Lower lobe of right lung (tissue), 2 donors: ENCODE measurements around the gene KCNE4. TPM values are rescaled to one million over a fixed set of nuclear protein-coding genes. Genes with fewer than 3 reads are reported as not detected.
A peak's percentile ranks its signal among the peaks of the same experiment; 100 is the strongest.

Source experiments
- ATAC-seq, 2 donors: fragments of 200-7000 bp; cut with Tn5 transposase; one replicate each; pipeline ENCODE4 v1.9.1; 2020 to 2022; ENCODE audit warnings: mild to moderate bottlenecking in 2 of 2, moderate library complexity in 2 of 2
- DNase-seq: peaks from one replicate; pipeline ENCODE4 v3.0.0-alpha.2; 2020
- H3K27ac ChIP-seq: fragments of 200-600 bp; one replicate; pipeline ENCODE4 v1.8.0; 2022
- H3K27me3 ChIP-seq: fragments of 200-600 bp; one replicate; pipeline ENCODE4 v1.8.0; 2022; ENCODE audit warnings: low read depth
- H3K36me3 ChIP-seq: fragments of 200-600 bp; one replicate; pipeline ENCODE4 v1.8.0; 2022; ENCODE audit warnings: mild to moderate bottlenecking
- H3K4me1 ChIP-seq: fragments of 200-600 bp; one replicate; pipeline ENCODE4 v1.8.0; 2022
- H3K4me3 ChIP-seq: fragments of 200-600 bp; one replicate; pipeline ENCODE4 v1.8.0; 2022; ENCODE audit warnings: mild to moderate bottlenecking
- H3K9me3 ChIP-seq: fragments of 200-600 bp; one replicate; pipeline ENCODE4 v1.8.0; 2022
- CTCF ChIP-seq: fragments of 200-600 bp; IDR thresholded peaks from one replicate; pipeline ENCODE4 v1.8.0; 2022; ENCODE audit warnings: antibody characterized with exemption, mild to moderate bottlenecking
- intact Hi-C: fragments of 100-400 bp; cut with DNase I; formaldehyde crosslinking; loops from one replicate; pipeline ENCODE4 v1.11.0; 2022
- long read RNA-seq: library from polyadenylated mRNA; unstranded; transcript quantifications from one replicate; pipeline ENCODE4 v2.0.0, GENCODE V29; 2021
- total RNA-seq: library from RNA; stranded (reverse); fragmentation: NEBNext Ultra II Directional; extraction: Animal tissue kit (Norgen Biotek cat#: 25700); gene quantifications from one replicate; pipeline ENCODE4 v1.2.1, GENCODE V29; 2021
- donor health status: DM: no; HTN: yes; CAD: no; lungs with severe emphysema.

KCNE4 gene
- 1.2 TPM for total RNA-seq
- long read RNA-seq = 0 reads

DNA sequence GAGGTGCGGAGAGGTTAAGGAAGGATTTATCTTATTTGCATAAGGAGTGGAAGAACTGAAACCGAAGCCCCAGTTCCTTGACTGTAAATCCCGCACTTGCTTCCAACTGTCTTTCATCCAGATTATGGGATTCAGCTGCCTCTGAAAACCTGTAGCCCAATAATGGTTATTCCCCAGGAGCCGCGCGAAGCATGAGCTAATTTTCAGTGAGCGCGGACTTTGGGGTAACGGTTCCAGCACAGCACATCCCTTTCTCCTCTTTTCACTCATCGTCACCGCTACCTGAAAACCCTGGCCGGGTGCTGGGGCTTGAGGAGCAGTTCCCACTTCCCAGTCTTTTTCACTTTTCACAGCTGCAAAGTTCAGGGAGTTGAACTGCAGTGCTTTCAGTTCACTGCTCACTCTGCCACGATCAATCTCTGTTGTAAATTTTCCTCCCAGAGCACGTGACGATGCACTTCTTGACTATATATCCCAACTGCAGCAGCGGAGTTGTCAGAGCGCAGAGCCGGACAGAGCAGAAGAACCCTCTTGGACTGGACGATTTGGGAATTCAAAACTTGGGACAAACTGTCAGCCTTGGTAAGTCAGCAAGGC, at the start of gene KCNE4:
KCNE4 (plus strand) TSS at position 498 of the 597 bp plus-strand sequence. CDS start 641 bp downstream, outside the sequence.
- Histone ChIP-seq H3K36me3 (no peaks in the 10 kb centered on the region), H3K27ac (peak within 1 kb of the TSS; percentile 76), H3K4me1 (peaks cover 7% of the 10 kb centered on the region), H3K9me3 (no peaks in the 10 kb centered on the region), H3K27me3 (no peaks in the 10 kb centered on the region), H3K4me3 (peak within 1 kb of the TSS; percentile 49)
- DNase-seq (no peak), ATAC-seq (peak in 1 of 2 donors; percentile 20)
- intact Hi-C loops = no loop called here
- no peak for TF ChIP-seq CTCF

DNA sequence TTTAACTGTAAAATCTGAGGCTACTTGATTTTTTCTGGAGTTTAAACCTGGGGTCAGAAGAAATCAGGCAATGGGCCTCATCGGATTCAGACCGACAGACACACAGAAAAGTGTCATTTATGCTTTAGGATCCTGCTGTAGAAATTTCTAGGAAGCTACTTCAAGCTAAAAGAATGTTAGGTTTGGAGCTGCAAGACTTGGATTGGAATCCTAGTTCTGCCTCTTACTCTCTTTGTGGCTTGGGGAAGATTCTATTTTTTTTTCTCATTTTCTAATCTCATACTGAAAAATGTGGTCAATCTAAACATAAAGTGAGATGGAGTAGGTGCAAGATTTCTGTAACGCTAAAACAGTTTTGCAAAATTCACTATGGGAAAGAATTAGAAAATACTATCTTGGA, 48.8 kb upstream of the KCNE4 start:
- Histone ChIP-seq H3K36me3 (no peaks in the 10 kb centered on the region), H3K9me3 (no peaks in the 10 kb centered on the region), H3K27me3 (no peaks in the 10 kb centered on the region), H3K27ac (no peak overlapping the region), H3K4me1 (no peaks in the 10 kb centered on the region), H3K4me3 (no peak overlapping the region)
- DNase-seq (no peak), ATAC-seq (no peak)
- intact Hi-C loops = no loop called here
- no peak for TF ChIP-seq CTCF

- intact Hi-C loops = no loop called here
- DNase-seq (no peak), ATAC-seq (no peak)
- Histone ChIP-seq H3K4me1 (no peaks in the 10 kb centered on the region), H3K27ac (no peak overlapping the region), H3K27me3 (no peaks in the 10 kb centered on the region), H3K36me3 (no peaks in the 10 kb centered on the region), H3K4me3 (no peak overlapping the region), H3K9me3 (no peaks in the 10 kb centered on the region)
- TF ChIP-seq CTCF = no peak
These were observed 46.5 kb upstream of the KCNE4 start for GRCh38 chr2:223005496-223005895.

DNA sequence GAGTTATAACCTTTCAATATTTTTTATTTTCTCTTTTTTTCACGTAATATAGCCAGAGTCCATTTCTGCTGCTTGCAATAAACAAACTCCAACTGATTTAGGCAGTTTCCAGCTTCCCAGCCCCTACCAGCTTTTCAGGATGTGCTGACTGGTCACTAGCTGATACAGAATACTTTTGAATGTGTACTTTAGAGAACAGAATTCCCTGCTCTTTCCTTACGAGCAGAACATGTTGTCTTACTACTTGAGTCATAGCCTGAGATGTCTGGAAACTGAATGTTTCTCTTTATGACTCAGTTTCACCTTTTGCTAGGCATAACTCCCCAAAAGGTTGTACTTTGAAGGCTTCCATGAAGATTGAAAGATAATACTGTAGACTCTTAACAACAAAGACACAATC, 44.5 kb upstream of the KCNE4 start:
- intact Hi-C loops = no loop called here
- TF ChIP-seq CTCF = no peak

DNA sequence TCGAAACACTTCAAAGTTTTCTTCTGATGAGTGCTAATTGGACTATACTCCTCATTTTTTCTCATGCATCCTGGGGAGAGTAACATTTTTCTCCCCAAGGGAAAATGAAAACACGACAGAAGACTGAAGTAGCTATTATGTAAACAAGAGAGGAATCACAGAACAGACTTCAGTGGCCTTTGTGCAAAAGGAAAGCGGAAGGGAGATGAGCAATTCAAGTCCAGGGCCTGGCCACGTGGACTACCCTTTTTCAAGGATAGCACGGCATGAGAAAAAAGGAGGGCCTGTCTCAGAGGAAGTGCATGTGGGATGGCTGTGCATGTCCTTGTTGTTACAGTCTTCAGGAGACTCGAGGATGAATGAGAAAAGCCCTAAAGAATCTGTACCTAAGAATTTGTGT, 43.8 kb upstream of the KCNE4 start:
- Histone ChIP-seq H3K9me3 (no peaks in the 10 kb centered on the region), H3K27ac (no peak overlapping the region), H3K4me1 (no peaks in the 10 kb centered on the region), H3K27me3 (no peaks in the 10 kb centered on the region), H3K4me3 (no peak overlapping the region), H3K36me3 (no peaks in the 10 kb centered on the region)
- ATAC-seq (no peak), DNase-seq (no peak)
- TF ChIP-seq CTCF = no peak
- intact Hi-C loops = no loop called here

More for the DNA sequence above, 44.5 kb upstream of the KCNE4 start:
- no peak for DNase-seq
- no peak for ATAC-seq
- Histone ChIP-seq H3K36me3 (no peaks in the 10 kb centered on the region), H3K4me3 (no peak overlapping the region), H3K9me3 (no peaks in the 10 kb centered on the region), H3K27ac (no peak overlapping the region), H3K27me3 (no peaks in the 10 kb centered on the region), H3K4me1 (no peaks in the 10 kb centered on the region)
